GM19455 (cell line): Measurements from ENCODE around the gene NUP153.
A peak's percentile ranks its signal among the peaks of the same experiment; 100 is the strongest.

ENCODE experiments used
- ATAC-seq: cut with Tn5 transposase; IDR thresholded peaks from one replicate; pipeline ENCODE4 v1.9.1; 2021; ENCODE audit not compliant: unreplicated experiment

Gene NUP153

GRCh38 chr6:17672064-17672718 is 34.5 kb downstream of the NUP153 start:
- no peak for ATAC-seq

GRCh38 chr6:17666646-17667045 is 40.1 kb downstream of the NUP153 start:
- no peak for ATAC-seq

GRCh38 chr6:17665132-17665531 is 41.6 kb downstream of the NUP153 start:
- no peak for ATAC-seq

GRCh38 chr6:17663226-17663625 is 43.5 kb downstream of the NUP153 start:
- no peak for ATAC-seq

- ATAC-seq = no peak
Measured at GRCh38 chr6:17662585-17662984, 44.1 kb downstream of the NUP153 start.

- ATAC-seq = no peak
Measured at GRCh38 chr6:17656644-17657043, 50.1 kb downstream of the NUP153 start.

GRCh38 chr6:17656092-17656491 is 50.6 kb downstream of the NUP153 start:
- ATAC-seq = no peak

- no peak for ATAC-seq
Measured at GRCh38 chr6:17653198-17653882, 53.4 kb downstream of the NUP153 start.

GRCh38 chr6:17650656-17651309 is 55.9 kb downstream of the NUP153 start:
- no peak for ATAC-seq

- no peak for ATAC-seq
Measured at GRCh38 chr6:17648745-17649144, 58.0 kb downstream of the NUP153 start.

GRCh38 chr6:17640477-17640917 is 66.2 kb downstream of the NUP153 start:
- ATAC-seq = no peak

GRCh38 chr6:17638212-17638715 is 68.5 kb downstream of the NUP153 start:
- no peak for ATAC-seq

- no peak for ATAC-seq
Measured at GRCh38 chr6:17635568-17635967, 71.2 kb downstream of the NUP153 start.

GRCh38 chr6:17633465-17634188 is 73.1 kb downstream of the NUP153 start:
- no peak for ATAC-seq

GRCh38 chr6:17632934-17633333 is 73.8 kb downstream of the NUP153 start:
- ATAC-seq = no peak

- no peak for ATAC-seq
Measured at GRCh38 chr6:17630511-17631073, 76.1 kb downstream of the NUP153 start.

GRCh38 chr6:17629824-17630510 is 76.8 kb downstream of the NUP153 start:
- ATAC-seq = no peak

- ATAC-seq = peak; percentile 74
Measured at GRCh38 chr6:17628873-17629272, 77.9 kb downstream of the NUP153 start.

GRCh38 chr6:17624396-17624795 is 82.3 kb downstream of the NUP153 start:
- ATAC-seq = no peak

- ATAC-seq = no peak
Measured at GRCh38 chr6:17622144-17622543, 84.6 kb downstream of the NUP153 start.
